HG03457 (cell line): Measurements from ENCODE around the gene OBSCN.
"Not testable (repeated sequence)": the region's sequence is repeated elsewhere in the genome, so short reads cannot be mapped to it uniquely, and the experiment has no call there.

Source experiments
- ATAC-seq: cut with Tn5 transposase; IDR thresholded peaks from one replicate; pipeline ENCODE4 v1.9.1; 2021; ENCODE audit warnings: moderate number of reproducible peaks; ENCODE audit not compliant: unreplicated experiment

The OBSCN gene

DNA sequence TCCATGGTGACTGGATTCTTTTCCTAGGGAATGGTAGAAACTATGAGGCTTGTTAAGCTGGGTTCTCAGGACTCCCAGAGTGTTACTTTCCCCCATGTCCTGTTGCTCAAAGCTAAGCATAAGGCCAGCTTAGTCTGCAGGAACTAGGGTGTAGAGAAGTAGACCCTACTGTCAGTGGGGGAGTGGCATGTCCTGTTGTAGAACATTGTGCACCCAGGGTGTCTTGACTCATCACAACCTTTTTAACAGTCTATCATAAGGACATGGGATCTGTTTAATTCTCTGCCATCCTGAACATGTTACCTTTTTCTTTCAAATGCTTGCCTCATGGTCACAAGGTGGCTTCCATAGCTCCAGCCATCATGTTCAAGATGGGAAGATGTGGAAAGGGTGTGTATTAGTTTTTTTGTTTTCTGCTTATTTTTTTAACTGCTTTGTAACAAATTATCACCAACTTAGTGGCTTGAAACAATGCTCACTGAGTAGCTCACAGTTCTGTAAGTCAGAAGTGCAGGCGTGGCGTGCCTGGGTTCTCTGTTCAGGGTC, 17.4 kb downstream of the OBSCN start:
- no peak for ATAC-seq

DNA sequence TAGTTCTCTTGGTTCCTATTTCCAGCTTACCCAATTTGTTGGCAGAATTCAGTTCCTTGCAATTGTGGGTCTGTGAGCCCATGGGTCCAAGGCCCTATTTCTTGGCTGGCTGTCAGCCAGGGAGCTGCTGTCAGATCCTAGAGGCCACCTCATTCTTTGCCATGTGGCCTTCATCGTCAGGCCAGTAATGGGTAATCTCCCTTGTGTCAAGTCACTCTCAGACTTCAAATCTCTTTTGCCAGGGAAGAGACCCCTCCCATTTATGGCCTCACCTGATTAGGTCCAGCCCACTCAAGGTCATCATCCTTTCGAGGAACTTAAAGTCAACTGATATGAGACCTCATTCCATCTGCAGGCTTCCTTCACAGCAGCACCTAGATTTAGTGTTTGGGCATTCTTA, 17.9 kb downstream of the OBSCN start:
- no peak for ATAC-seq

DNA sequence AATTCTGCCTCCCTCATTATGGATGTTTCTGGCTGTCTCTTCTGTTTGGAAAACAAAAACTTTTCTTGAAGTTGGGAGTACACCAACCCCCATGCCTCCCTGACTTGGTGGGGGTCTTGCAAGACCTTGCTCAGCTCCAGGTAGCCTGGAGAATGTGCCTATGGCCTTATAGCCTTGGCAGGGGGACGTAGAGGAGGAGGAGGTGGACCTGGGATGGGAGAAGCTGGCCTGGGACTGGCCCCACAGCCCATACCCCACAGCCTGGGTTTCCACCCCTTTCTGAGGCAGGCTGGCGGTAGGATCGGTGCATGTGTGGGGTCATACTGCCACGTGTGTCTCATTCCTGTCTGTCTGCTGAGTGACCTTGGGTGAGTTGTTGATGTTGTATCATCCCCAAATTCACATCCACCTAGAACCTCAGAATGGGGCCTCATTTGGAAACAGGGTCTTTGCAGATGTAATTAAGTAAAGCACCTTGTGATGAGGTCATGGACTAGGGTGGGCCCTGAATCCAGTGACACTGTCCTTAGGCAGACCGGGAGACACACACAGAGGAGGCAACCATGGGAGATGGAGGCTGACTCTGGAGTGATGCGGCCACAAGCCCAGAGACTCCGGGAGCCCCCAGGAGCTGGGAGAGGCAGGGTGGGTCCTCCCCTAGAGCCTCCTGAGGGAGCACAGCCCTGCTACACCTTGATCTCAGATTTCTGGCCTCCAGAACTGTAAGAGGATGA, 18.5 kb downstream of the OBSCN start:
- ATAC-seq: no peak

DNA sequence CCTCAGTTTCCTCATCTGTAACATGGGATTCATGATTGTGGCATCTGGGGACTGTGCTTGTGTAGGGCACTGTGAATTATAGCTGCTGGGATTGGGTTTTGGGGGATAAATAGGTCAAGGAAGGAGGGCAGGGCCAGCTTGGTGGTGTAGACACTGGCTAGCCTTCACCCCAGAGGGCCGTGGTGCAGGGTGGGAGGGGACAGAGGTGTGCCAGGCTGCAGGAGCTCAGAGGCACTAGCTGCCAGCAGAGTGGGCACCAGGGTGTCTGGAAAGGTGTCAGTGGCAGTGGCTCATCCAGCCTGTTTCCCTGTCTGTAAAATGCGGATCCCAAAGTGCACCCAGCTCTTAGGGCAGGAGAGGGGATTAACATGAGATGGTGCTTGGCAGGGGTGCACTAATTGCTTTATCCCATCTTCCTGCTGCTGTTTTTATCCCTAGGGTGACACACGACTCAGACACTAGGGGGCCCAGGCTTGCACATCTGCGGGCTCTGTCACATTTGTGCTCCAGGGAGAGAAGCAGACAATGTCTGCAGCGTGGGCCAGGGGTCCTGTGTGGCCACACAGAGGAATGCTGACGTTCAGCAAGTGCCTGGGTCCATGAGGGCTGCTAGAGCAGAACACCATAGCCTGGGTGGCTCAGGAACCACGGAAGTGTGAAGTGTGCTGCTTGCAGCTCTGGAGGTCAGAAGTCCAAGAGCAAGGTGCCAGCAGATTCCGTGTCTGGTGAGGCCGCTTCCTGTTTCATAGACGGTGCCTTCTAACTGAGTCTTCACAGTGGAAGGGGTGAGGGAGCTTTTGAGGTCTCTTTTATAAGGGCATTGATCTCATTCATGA, 19.3 kb downstream of the OBSCN start:
- ATAC-seq: no peak

DNA sequence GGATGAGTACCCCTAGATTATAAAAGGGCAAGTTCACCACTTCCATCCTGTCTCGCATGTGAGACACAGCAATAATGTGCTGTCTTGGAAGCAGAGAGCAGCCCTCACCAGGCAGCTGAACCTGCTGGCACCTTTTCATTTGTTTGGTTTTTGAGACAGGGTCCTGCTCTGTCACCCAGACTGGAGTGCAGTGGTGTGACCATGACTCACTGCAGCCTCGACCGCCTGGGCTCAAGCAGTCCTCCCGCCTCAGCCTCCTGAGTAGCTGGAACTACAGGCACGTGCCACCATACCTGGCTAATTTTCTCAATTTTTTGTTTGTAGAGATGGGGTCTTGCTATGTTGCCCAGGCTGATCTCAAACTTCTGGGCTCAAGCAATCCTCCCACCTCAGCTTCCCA, 20.3 kb downstream of the OBSCN start:
- not testable (repeated sequence) for ATAC-seq

DNA sequence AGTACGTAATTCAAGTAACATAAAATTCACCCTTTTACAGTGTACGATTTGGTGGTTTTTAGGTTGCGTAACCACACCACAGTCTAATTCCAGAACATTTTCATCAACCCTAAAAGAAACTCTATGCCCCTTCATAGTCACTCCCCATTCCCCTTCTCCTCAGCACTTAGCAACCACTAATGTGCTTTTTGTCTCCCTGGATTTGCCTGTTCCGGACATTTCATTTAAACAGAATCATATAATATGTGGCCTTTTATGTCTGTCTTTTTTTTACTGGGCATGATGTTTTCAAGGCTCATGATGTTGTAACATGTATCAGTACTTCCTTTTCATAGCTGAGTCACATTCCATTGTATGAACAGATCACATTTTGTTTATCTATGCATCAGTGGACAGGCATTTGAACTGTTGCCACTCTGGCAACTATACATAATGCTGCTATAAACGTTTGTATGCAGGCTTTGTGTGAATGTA, 20.8 kb downstream of the OBSCN start:
- no peak for ATAC-seq

DNA sequence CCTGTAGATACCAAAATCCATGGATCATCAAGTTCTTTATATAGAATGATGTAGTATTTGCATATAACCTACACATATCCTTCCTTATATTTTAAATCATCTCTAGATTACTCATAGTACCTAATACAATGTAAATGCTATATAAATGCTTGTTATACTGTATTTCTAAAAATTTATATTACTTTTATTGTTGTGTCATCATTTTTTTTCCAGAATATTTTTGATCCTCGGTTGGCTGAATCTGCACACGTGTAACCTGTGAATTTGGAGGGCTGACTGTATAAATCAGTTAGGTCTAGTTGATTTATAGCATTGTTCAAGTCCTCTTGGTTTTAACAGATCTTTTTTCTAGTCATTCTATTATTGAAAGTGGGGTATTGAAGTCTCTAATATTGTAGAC, 23.3 kb downstream of the OBSCN start:
- ATAC-seq: no peak

DNA sequence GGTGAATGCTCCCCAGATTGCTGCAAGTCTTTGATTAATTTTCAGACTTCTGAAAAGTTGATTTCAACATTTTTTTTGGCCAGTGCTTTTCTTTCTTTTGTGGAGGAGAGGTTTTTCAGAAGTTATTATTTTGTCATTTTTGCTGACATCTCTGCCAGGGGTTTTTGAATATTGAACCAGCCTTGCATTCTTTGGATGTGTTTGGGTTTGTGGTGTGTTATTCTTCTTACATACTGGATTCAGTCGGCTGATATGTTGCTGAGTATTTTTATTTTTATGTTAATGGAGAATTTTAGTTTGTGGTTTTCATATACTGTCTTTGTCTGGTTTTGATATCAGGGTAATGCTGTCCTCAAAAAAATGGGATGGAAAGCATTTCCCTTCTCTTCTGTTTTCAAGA, 25.3 kb downstream of the OBSCN start:
- no peak for ATAC-seq

DNA sequence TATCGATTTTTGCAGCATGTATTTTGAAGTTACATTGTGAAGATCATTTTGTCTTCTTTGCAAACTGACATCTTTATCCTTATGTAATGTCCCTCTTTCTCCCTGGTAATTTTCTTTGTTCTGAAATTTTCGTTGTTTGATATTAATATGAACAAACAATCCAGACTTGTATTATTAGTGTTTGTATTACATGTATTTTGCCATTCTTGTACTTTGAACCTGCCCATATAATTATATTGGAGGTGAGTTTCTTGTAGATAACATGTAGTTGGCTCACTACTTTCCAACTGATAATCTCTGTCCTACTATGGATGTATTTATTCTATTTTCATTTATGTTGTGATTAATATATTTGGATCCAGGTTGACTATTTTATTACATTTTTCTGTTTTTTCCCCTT, 27.1 kb downstream of the OBSCN start:
- no peak for ATAC-seq

DNA sequence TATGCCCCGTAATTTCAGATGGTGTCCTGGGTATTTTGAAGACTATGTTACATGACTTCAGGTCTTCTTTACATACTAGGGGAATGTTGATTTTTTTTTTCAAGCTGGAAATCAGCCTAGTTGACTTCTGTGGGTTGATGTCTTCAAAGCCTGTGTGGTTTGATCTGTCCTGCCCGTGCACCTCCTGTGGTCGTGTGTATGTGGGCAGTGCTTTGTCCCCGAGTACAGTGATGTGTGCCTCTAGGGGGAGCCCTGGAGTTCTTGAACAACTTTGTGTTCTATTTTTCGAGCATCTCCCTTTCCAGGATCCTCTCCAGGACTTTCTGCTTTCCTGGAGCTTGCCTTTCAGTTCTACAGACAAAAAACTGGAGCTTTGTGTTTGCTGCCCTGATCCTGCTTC, 28.9 kb downstream of the OBSCN start:
- no peak for ATAC-seq

DNA sequence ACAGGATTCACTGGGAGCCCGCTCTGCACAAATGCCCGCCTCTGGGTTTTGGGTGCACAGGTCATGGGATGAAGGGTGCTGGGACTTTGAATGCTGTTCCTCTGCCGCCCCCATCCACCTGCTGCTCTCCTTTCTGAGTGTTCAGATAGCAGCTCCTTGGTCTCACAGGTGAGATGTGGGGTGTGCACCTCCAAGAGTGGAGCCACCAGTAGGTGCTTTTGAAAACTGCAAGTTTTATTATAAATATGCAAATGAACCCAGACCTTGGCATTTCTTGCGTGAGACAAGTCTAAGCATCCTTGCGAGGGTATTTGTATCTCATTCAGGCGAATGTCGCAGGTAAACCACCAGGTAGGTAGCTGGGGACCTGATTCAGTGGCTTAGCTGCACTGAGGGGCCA, 30.2 kb downstream of the OBSCN start:
- ATAC-seq: no peak

DNA sequence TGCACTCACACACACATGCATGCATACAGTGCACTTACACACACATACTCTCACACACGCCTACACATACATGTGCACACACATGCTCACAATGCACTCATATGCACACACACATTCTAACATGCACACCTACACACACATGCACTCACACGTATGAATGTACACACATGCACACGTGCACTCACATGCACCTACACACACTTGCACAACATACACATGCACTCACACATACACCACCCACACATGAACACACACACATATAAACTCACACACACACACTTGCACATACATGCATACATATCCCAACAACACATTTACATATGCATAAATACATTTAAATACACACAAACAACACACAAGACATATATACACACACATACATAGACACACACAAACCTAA, 30.6 kb downstream of the OBSCN start:
- no peak for ATAC-seq

DNA sequence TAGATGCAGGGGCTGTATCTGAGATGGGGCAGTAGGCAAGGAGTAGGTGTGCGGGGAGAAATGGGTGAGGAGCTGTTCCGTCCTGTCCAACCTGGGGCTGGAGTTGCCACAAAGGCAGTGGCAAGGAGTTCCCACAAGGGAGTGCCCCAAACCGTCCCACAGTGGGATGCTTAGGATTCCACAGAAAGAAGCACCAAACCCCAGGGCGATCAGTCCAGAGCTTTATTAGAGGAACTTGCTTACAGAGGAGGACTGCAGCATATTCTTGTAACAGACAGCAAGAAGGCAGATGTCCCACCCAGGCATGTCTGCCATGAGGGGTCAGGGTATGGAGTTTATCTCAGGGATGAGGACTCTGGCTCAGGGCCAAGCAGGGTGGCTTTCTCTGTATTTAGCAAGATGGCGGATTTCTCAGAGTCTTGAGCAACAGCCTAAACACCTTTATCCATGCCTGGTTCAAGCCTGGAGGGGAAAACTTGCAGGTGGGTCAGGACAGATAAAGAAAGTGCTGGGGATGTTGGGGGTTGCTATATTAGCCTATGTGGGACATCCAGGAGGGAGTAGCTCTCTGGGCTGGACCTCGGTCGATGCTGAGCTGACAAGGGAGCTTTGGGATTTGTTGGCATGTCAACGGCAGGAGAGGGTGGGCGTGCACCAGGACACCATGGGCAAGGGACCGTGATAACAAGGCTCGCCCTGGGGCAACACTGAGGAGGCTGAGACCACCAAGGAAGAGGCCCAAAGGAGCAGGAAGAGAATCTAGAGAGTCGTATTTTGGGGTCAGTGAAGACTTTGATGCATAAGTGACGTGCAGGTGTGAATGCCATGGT, 32.8 kb downstream of the OBSCN start:
- ATAC-seq: no peak

DNA sequence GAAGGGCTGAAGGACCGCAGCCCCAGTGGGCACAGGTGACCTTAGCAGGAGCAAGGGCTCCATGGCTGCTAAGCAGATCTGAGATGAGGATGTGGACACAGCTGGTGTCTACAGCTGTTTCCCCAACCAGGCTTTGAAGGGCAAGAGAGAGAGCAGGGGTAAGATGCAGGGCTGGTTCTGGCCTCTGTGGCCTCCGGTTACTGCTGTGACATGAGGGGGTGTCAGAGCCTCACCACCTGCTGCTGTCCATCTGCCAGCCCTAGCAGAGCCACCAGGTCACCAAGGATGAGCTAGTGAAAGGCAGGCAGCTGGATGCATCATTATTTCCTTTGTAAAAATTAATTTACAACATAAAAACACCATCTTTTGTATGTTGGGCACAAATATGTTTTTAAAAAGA, 33.4 kb downstream of the OBSCN start:
- no peak for ATAC-seq

DNA sequence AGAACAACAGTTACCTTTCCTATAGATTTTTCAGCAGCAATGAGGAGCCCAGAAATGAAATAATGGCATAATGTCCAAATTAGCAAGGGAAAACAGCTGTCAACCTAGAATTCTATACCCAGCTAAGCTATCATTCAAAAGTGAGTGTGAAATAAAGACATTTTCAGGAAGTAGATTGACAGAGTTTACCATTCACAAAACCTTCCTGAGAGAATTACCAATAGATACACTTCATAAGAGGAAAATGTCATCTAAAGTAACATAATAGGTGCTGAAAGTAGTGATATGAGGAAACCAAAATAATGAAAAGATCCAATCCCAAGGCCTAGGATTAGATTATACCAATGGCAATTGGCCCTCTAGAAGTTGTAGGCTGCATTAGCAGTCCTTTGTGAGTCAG, 34.6 kb downstream of the OBSCN start:
- no peak for ATAC-seq

DNA sequence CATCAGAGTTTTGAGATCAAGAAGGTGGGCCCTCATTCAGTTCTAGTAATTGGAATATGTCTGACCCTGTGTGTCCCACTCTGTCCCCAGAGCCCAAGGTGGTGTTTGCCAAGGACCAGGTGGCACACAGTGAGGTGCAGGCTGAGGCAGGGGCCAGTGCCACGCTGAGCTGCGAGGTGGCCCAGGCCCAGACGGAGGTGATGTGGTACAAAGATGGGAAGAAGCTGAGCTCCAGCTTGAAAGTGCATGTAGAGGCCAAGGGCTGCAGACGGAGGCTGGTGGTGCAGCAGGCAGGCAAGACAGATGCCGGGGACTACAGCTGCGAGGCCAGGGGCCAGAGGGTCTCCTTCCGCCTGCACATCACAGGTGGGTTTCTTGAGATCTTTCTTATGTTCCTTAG, 35.2 kb downstream of the OBSCN start:
- no peak for ATAC-seq

DNA sequence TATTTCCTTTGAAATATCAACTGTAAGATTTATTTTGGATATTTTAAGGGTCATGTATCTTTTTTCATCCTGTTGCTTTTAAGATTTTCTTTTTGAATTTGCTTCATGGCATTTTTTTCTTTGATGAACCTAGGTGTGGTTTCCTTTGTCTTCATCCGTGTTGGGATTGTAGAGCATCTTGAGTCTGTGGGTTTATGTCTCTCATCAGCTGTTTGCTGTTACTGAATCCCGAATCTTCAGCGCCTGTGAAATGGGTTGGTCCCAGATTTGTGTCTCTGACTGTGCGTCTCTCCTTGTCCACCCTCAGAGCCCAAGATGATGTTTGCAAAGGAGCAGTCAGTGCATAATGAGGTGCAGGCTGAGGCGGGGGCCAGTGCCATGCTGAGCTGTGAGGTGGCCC, 36.1 kb downstream of the OBSCN start:
- ATAC-seq: not testable (repeated sequence)

DNA sequence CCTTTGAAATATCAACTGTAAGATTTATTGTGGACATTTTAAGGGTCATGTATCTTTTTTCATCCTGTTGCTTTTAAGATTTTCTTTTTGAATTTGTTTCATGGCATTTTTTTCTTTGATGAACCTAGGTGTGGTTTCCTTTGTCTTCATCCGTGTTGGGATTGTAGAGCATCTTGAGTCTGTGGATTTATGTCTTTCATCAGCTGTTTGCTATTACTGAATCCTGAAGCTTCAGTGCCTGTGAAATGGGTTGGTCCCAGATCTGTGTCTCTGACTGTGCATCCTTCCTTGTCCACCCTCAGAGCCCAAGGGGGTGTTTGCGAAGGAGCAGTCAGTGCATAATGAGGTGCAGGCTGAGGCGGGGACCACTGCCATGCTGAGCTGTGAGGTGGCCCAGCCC, 37.3 kb downstream of the OBSCN start:
- no peak for ATAC-seq

DNA sequence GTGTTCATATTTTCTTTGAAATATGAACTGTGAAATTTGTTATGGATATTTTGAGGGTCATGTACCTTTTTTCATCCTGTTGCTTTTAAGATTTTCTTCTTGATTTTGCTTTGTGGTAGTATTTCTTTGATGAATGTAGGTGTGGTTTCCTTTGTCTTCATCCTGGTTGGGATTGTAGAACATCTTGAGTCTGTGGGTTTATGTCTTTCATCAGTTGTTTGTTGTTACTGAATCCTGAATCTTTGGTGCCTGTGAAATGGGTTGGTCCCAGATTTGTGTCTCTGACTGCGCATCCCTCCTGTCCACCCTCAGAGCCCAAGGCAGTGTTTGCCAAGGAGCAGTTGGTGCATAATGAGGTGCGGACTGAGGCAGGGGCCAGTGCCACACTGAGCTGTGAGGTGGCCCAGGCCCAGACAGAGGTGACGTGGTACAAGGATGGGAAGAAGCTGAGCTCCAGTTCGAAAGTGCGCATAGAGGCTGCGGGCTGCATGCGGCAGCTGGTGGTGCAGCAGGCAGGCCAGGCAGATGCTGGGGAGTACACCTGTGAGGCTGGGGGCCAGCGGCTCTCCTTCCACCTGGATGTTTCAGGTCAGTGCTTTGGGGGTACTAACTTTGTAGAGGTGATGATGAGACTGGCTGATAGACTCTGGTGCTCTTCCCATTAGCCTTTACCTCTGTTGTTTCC, 38.5 kb downstream of the OBSCN start:
- ATAC-seq: no peak

DNA sequence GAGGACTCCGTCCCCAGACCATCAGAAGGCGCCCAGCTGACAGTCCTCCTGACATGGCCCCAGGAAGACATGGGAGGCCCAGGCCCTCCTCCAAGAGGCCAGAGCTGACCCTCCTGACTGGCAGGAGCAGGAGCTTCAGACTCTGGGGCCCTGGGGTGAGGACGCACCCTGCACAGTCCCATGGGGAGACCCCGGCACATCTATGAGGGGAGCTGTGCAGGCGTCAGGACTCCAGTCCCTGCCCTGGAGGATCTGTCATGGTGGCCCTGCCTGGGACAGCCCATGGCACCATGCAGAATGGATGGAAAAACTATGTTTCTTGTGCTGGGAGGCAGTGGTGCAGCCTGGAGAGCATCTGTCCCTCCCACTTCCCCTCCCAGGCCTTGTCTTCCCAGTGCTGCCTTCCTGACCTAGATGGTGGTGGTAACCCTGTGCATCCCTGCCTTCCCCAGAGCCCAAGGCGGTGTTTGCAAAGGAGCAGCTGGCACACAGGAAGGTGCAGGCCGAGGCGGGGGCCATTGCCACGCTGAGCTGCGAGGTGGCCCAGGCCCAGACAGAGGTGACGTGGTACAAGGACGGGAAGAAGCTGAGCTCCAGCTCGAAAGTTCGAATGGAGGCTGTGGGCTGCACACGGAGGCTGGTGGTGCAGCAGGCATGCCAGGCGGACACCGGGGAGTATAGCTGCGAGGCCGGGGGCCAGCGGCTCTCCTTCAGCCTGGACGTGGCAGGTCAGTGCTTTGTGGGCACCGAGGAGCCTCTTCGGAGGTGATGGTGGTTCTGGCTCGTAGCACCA, 41.9 kb downstream of the OBSCN start:
- no peak for ATAC-seq
